ENCODE data around the gene ITPRID1. TPM values are rescaled to one million over a fixed set of nuclear protein-coding genes. Genes with fewer than 3 reads are reported as not detected.
A peak's percentile ranks its signal among the peaks of the same experiment; 100 is the strongest.

Gene ITPRID1
- total and polyA plus RNA-seq, 7 experiments from 2014 or later = not detected

GRCh38 chr7:31663072-31663471 lies 149.2 kb downstream of the ITPRID1 start:
- no peaks in the 10 kb centered on the region for H3K36me3 Mint-ChIP-seq

GRCh38 chr7:31664890-31665289 lies 151.0 kb downstream of the ITPRID1 start:
- DNase-seq = no peak
- intact Hi-C loops (cut with micrococcal nuclease) = no loop called here
- Histone ChIP-seq H3K36me3 (ENCODE audit: control insufficient read depth in 2 of 3, insufficient read depth in 3 of 3, low read length in 3 of 3) (no peaks in the 10 kb centered on the region), H3K9me3 (ENCODE audit: control insufficient read depth in 2 of 3, low read length in 3 of 3) (no peaks in the 10 kb centered on the region), H3K4me3 (ENCODE audit: low read length) (no peak overlapping the region), H3K27me3 (ENCODE audit: control insufficient read depth in 2 of 2, insufficient read depth in 2 of 2, low read length in 2 of 2) (no peaks in the 10 kb centered on the region), H3K27ac (ENCODE audit: low read depth, low read length) (no peak overlapping the region), H3K4me1 (ENCODE audit: control insufficient read depth in 2 of 2, insufficient read depth in 2 of 2, low read length in 2 of 2) (no peaks in the 10 kb centered on the region)
- no peaks in the 10 kb centered on the region for H3K36me3 Mint-ChIP-seq
- H3K4me1 Mint-ChIP-seq = peaks cover 0 to 2% (median 0%) of the 10 kb centered on the region in 7 donors
- ATAC-seq = peak; percentile 44
- peaks cover 0 to 9% (median 0%) of the 10 kb centered on the region in 11 donors for H3K9me3 Mint-ChIP-seq
- no peak overlapping the region for H3K27ac Mint-ChIP-seq
- no peak overlapping the region for H3K4me3 Mint-ChIP-seq
- POLR2A ChIA-PET = no interaction called here
- CTCF ChIA-PET = no interaction called here
- H3K27me3 Mint-ChIP-seq = no peaks in the 10 kb centered on the region

More at GRCh38 chr7:31663072-31663471, 149.2 kb downstream of the ITPRID1 start:
- H3K9me3 Mint-ChIP-seq = peaks cover 0 to 9% (median 0%) of the 10 kb centered on the region in 11 donors
- no peaks in the 10 kb centered on the region for H3K4me1 ChIP-seq (ENCODE audit: control insufficient read depth in 2 of 2, insufficient read depth in 2 of 2, low read length in 2 of 2)
- H3K4me3 ChIP-seq (ENCODE audit: low read length) = no peak overlapping the region
- intact Hi-C loops (cut with micrococcal nuclease) = no loop called here
- H3K27me3 ChIP-seq (ENCODE audit: control insufficient read depth in 2 of 2, insufficient read depth in 2 of 2, low read length in 2 of 2) = no peaks in the 10 kb centered on the region
- peaks cover 0 to 2% (median 0%) of the 10 kb centered on the region in 7 donors for H3K4me1 Mint-ChIP-seq
- H3K4me3 Mint-ChIP-seq = no peak overlapping the region
- ChIA-PET CTCF (no interaction called here), POLR2A (no interaction called here)
- no peaks in the 10 kb centered on the region for H3K36me3 ChIP-seq (ENCODE audit: control insufficient read depth in 2 of 3, insufficient read depth in 3 of 3, low read length in 3 of 3)
- ATAC-seq (no peak), DNase-seq (no peak)
- no peaks in the 10 kb centered on the region for H3K27me3 Mint-ChIP-seq
- no peak overlapping the region for H3K27ac ChIP-seq (ENCODE audit: low read depth, low read length)
- no peaks in the 10 kb centered on the region for H3K9me3 ChIP-seq (ENCODE audit: control insufficient read depth in 2 of 3, low read length in 3 of 3)
- H3K27ac Mint-ChIP-seq = no peak overlapping the region

- H3K27ac ChIP-seq (ENCODE audit: low read depth, low read length) = no peak overlapping the region
- H3K4me1 ChIP-seq (ENCODE audit: control insufficient read depth in 2 of 2, insufficient read depth in 2 of 2, low read length in 2 of 2) = no peaks in the 10 kb centered on the region
- no peaks in the 10 kb centered on the region for H3K9me3 ChIP-seq (ENCODE audit: control insufficient read depth in 2 of 3, low read length in 3 of 3)
- Mint-ChIP-seq H3K36me3 (no peaks in the 10 kb centered on the region), H3K27me3 (no peaks in the 10 kb centered on the region), H3K4me1 (peaks cover 0 to 2% (median 0%) of the 10 kb centered on the region in 7 donors), H3K9me3 (peaks cover 0 to 9% (median 0%) of the 10 kb centered on the region in 11 donors), H3K27ac (no peak overlapping the region), H3K4me3 (no peak overlapping the region)
- POLR2A ChIA-PET = no interaction called here
- H3K36me3 ChIP-seq (ENCODE audit: control insufficient read depth in 2 of 3, insufficient read depth in 3 of 3, low read length in 3 of 3) = no peaks in the 10 kb centered on the region
- DNase-seq = no peak
- CTCF ChIA-PET = no interaction called here
- no peak for ATAC-seq
- H3K27me3 ChIP-seq (ENCODE audit: control insufficient read depth in 2 of 2, insufficient read depth in 2 of 2, low read length in 2 of 2) = no peaks in the 10 kb centered on the region
- intact Hi-C loops (cut with micrococcal nuclease) = no loop called here
- H3K4me3 ChIP-seq (ENCODE audit: low read length) = no peak overlapping the region
Observed at GRCh38 chr7:31665546-31665945, 151.7 kb downstream of the ITPRID1 start.

GRCh38 chr7:31669461-31669860 lies 155.6 kb downstream of the ITPRID1 start:
- Mint-ChIP-seq H3K27me3 (peaks cover 0 to 5% (median 0%) of the 10 kb centered on the region in 5 donors), H3K4me3 (no peak overlapping the region), H3K27ac (no peak overlapping the region), H3K4me1 (peaks cover 0 to 2% (median 0%) of the 10 kb centered on the region in 7 donors), H3K9me3 (peaks cover 0 to 9% (median 1%) of the 10 kb centered on the region in 11 donors), H3K36me3 (no peaks in the 10 kb centered on the region)
- CTCF ChIA-PET = no interaction called here
- H3K27ac ChIP-seq (ENCODE audit: low read depth, low read length) = no peak overlapping the region
- no peak for DNase-seq
- H3K4me1 ChIP-seq (ENCODE audit: control insufficient read depth in 2 of 2, insufficient read depth in 2 of 2, low read length in 2 of 2) = no peaks in the 10 kb centered on the region
- intact Hi-C loops (cut with micrococcal nuclease) = no loop called here
- ATAC-seq = no peak
- H3K36me3 ChIP-seq (ENCODE audit: control insufficient read depth in 2 of 3, insufficient read depth in 3 of 3, low read length in 3 of 3) = no peaks in the 10 kb centered on the region
- no peaks in the 10 kb centered on the region for H3K27me3 ChIP-seq (ENCODE audit: control insufficient read depth in 2 of 2, insufficient read depth in 2 of 2, low read length in 2 of 2)
- H3K4me3 ChIP-seq (ENCODE audit: low read length) = no peak overlapping the region
- H3K9me3 ChIP-seq (ENCODE audit: control insufficient read depth in 2 of 3, low read length in 3 of 3) = no peaks in the 10 kb centered on the region
- POLR2A ChIA-PET = no interaction called here

- ATAC-seq (no peak), DNase-seq (no peak)
- H3K9me3 ChIP-seq (ENCODE audit: control insufficient read depth in 2 of 3, low read length in 3 of 3) = no peaks in the 10 kb centered on the region
- no peaks in the 10 kb centered on the region for H3K36me3 ChIP-seq (ENCODE audit: control insufficient read depth in 2 of 3, insufficient read depth in 3 of 3, low read length in 3 of 3)
- no peak overlapping the region for H3K4me3 ChIP-seq (ENCODE audit: low read length)
- no peaks in the 10 kb centered on the region for H3K4me1 Mint-ChIP-seq
- no peaks in the 10 kb centered on the region for H3K36me3 Mint-ChIP-seq
- ChIA-PET CTCF (interaction anchor here (0.7 kb wide), 1 partner anchor 851 kb away, joined by 3 read pairs; no protein-coding TSS in a partner anchor), POLR2A (no interaction called here)
- no peaks in the 10 kb centered on the region for H3K27me3 Mint-ChIP-seq
- no peak overlapping the region for H3K4me3 Mint-ChIP-seq
- no peak overlapping the region for H3K27ac Mint-ChIP-seq
- intact Hi-C loops (cut with micrococcal nuclease) = no loop called here
- H3K4me1 ChIP-seq (ENCODE audit: control insufficient read depth in 2 of 2, insufficient read depth in 2 of 2, low read length in 2 of 2) = no peaks in the 10 kb centered on the region
- H3K27ac ChIP-seq (ENCODE audit: low read depth, low read length) = no peak overlapping the region
- H3K27me3 ChIP-seq (ENCODE audit: control insufficient read depth in 2 of 2, insufficient read depth in 2 of 2, low read length in 2 of 2) = no peaks in the 10 kb centered on the region
- H3K9me3 Mint-ChIP-seq = peaks cover 0 to 12% (median 0%) of the 10 kb centered on the region in 11 donors
Observed at GRCh38 chr7:31679574-31680305, 165.8 kb downstream of the ITPRID1 start.

GRCh38 chr7:31683445-31684225 lies 169.7 kb downstream of the ITPRID1 start:
- CTCF ChIA-PET = no interaction called here
- no peaks in the 10 kb centered on the region for H3K9me3 ChIP-seq (ENCODE audit: control insufficient read depth in 2 of 3, low read length in 3 of 3)

More at GRCh38 chr7:31683445-31684225, 169.7 kb downstream of the ITPRID1 start:
- Histone ChIP-seq H3K36me3 (ENCODE audit: control insufficient read depth in 2 of 3, insufficient read depth in 3 of 3, low read length in 3 of 3) (no peaks in the 10 kb centered on the region), H3K27me3 (ENCODE audit: control insufficient read depth in 2 of 2, insufficient read depth in 2 of 2, low read length in 2 of 2) (no peaks in the 10 kb centered on the region), H3K27ac (ENCODE audit: low read depth, low read length) (no peak overlapping the region), H3K4me1 (ENCODE audit: control insufficient read depth in 2 of 2, insufficient read depth in 2 of 2, low read length in 2 of 2) (no peaks in the 10 kb centered on the region), H3K4me3 (ENCODE audit: low read length) (no peak overlapping the region)
- no peak overlapping the region for H3K27ac Mint-ChIP-seq
- no peaks in the 10 kb centered on the region for H3K4me1 Mint-ChIP-seq
- no peak overlapping the region for H3K4me3 Mint-ChIP-seq
- POLR2A ChIA-PET = no interaction called here
- ATAC-seq (no peak), DNase-seq (no peak)
- intact Hi-C loops (cut with micrococcal nuclease) = no loop called here
- H3K36me3 Mint-ChIP-seq = no peaks in the 10 kb centered on the region
- H3K27me3 Mint-ChIP-seq = peaks cover 0 to 3% (median 0%) of the 10 kb centered on the region in 5 donors
- H3K9me3 Mint-ChIP-seq = peaks cover 0 to 7% (median 0%) of the 10 kb centered on the region in 11 donors

Measured in naive thymus-derived CD4-positive, alpha-beta T cell (primary cell).